BJ (cell line): ENCODE data around the gene GATB. TPM values are rescaled to one million over a fixed set of nuclear protein-coding genes. Genes with fewer than 3 reads are reported as not detected.

ENCODE experiments used
- CTCF ChIA-PET: fragments of 350-600 bp; formaldehyde crosslinking; extraction: SDS; loops from one replicate; lab custom pipeline; 2021; ENCODE audit warnings: antibody characterized with exemption, inconsistent platforms; lab: Yijun Ruan, JAX
- POLR2A ChIA-PET: fragments of 300-600 bp; sonication (Branson Sonifier 250); formaldehyde crosslinking; extraction: SDS; loops from one replicate; lab custom pipeline; 2021; ENCODE audit warnings: antibody characterized with exemption; lab: Charles Lee
- DNase-seq: peaks from one replicate; pipeline ENCODE4 v3.0.0-alpha.2; 2011; ENCODE audit warnings: low read depth
- H3K27me3 ChIP-seq: 2 replicates; pipeline ENCODE4 v1.6.0; 2011; ENCODE audit warnings: low read length; ENCODE audit not compliant: control insufficient read depth, insufficient read depth
- H3K36me3 ChIP-seq: 2 replicates; pipeline ENCODE4 v1.5.1; 2011; ENCODE audit warnings: low read length; ENCODE audit not compliant: control insufficient read depth, insufficient read depth
- H3K4me3 ChIP-seq: 2 replicates; pipeline ENCODE4 v1.5.1; 2011; ENCODE audit warnings: low read depth, mild to moderate bottlenecking, control low read depth, low read length
- polyA plus RNA-seq: library from polyadenylated mRNA; depleted of rRNA; stranded (reverse); fragments of >200 nt; gene quantifications from 2 replicates; pipeline ENCODE4 v1.2.3, GENCODE V29; 2011
- TF ChIP-seq, protein P1 (sequence below): IDR thresholded peaks from 2 replicates; pipeline ENCODE4 v1.5.1; 2011; ENCODE audit warnings: low read depth, mild to moderate bottlenecking, control low read depth, inconsistent platforms, low read length, moderate library complexity; ENCODE audit not compliant: insufficient read depth

Gene GATB
- polyA plus RNA-seq, 1 experiment: 20.5 TPM

DNA sequence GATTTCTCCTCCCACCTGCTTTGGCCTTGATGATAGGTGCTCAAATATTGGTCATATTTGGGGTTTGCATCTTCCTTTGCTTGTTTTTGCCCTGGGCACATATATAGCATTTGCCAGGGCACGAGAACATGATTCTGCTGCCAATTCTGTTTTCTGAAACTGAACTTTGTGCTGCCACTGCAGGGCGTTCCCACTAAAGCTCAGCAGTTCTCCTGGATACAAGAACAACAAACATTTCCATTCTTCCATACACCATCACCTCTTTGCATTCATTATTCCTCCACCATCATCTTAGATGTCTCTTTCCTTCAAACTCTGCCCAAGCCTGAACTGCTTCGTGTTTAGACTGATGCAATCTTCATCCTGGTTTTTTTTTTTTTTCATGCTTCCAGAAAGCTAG is 36.3 kb upstream of the GATB start:
- TF ChIP-seq, protein P1, sequence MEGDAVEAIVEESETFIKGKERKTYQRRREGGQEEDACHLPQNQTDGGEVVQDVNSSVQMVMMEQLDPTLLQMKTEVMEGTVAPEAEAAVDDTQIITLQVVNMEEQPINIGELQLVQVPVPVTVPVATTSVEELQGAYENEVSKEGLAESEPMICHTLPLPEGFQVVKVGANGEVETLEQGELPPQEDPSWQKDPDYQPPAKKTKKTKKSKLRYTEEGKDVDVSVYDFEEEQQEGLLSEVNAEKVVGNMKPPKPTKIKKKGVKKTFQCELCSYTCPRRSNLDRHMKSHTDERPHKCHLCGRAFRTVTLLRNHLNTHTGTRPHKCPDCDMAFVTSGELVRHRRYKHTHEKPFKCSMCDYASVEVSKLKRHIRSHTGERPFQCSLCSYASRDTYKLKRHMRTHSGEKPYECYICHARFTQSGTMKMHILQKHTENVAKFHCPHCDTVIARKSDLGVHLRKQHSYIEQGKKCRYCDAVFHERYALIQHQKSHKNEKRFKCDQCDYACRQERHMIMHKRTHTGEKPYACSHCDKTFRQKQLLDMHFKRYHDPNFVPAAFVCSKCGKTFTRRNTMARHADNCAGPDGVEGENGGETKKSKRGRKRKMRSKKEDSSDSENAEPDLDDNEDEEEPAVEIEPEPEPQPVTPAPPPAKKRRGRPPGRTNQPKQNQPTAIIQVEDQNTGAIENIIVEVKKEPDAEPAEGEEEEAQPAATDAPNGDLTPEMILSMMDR: no peak
- H3K27me3 ChIP-seq: peaks cover 2% of the 10 kb centered on the region; the same call in 1 of the 2 replicates
- DNase-seq: no peak
- POLR2A ChIA-PET: interaction anchor here (0.6 to 0.7 kb wide), 2 partner anchors 10 to 51 kb away, joined by 3 to 5 read pairs; no protein-coding TSS in a partner anchor
- H3K36me3 ChIP-seq: no peaks in the 10 kb centered on the region
- no peak overlapping the region for H3K4me3 ChIP-seq
- CTCF ChIA-PET: no interaction called here

DNA sequence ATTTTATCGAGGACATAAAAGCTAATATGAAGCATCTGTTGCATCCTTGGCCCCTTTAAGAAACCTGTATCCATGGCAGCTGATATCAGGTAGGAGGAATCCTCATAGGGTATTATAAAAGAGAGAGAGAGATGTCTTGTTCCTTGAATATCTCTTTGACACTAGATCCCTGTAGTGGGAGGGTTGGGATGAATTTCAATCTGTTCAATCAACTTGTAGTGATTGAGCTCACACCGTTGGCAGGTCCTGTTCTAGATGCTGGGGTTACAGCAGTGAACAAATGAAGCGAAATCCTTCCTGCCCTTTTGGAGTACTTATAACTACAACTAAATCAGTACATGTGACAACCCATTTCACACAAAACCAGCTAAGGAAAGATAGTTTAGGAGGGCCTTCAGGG is 35.3 kb upstream of the GATB start:
- POLR2A ChIA-PET: interaction anchor here (0.6 kb wide), 1 partner anchor 19 kb away, joined by 11 read pairs; no protein-coding TSS in a partner anchor
- CTCF ChIA-PET: no interaction called here
- DNase-seq: no peak
- TF ChIP-seq, protein P1: no peak
- Histone ChIP-seq H3K36me3 (no peaks in the 10 kb centered on the region), H3K27me3 (peaks cover 2% of the 10 kb centered on the region; the same call in 1 of the 2 replicates), H3K4me3 (no peak overlapping the region)

DNA sequence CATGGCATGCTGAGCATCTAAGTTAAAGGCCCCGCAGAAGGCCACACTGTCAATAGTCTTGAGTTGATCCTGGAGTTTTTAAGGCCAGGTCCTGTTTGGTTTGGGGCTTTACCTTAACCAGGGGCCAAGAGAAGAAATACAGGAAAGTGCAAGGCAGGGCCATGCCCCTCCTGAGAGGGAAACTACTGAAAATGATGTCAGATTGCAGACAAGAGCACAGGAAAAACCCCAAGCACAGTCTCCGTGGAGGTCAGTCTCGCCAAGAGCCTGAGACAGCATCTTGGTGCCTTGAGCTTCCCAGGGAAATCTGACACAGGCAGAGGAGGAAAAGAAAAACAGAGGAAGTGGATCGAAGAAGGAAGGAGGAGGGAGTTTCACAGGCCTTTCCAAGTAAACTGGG is 32.2 kb upstream of the GATB start:
- Histone ChIP-seq H3K27me3 (peaks cover 3% of the 10 kb centered on the region; the same call in 1 of the 2 replicates), H3K36me3 (no peaks in the 10 kb centered on the region), H3K4me3 (no peak overlapping the region)
- DNase-seq: no peak
- ChIA-PET POLR2A (no interaction called here), CTCF (interaction anchor here (1.3 kb wide), 1 partner anchor 9 kb away, joined by 3 read pairs; no protein-coding TSS in a partner anchor)
- TF ChIP-seq, protein P1: no peak

DNA sequence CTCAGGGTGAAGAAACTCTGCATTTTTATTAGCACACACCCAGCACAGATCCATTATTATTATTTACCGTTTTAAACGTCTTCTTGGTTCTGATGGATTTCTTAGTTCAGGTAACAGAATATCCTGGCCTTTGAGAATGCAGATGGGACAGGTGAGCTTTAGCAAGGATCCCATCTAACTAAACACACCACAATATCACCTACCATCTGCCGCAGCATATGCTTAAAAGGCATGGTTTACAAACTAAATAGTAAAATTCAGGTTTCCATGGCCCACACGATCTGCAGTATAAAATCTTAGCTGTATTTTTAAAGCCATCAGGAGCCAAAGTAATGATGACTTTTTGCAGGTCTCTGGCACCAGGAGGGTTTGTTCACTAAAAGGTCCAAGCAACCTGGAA is 31.7 kb upstream of the GATB start:
- Histone ChIP-seq H3K36me3 (no peaks in the 10 kb centered on the region), H3K4me3 (no peak overlapping the region), H3K27me3 (peaks cover 3% of the 10 kb centered on the region; the same call in 1 of the 2 replicates)
- POLR2A ChIA-PET: no interaction called here
- DNase-seq: no peak
- TF ChIP-seq, protein P1: no peak
- CTCF ChIA-PET: interaction anchor here (1.3 kb wide), 1 partner anchor 10 kb away, joined by 3 read pairs; no protein-coding TSS in a partner anchor

DNA sequence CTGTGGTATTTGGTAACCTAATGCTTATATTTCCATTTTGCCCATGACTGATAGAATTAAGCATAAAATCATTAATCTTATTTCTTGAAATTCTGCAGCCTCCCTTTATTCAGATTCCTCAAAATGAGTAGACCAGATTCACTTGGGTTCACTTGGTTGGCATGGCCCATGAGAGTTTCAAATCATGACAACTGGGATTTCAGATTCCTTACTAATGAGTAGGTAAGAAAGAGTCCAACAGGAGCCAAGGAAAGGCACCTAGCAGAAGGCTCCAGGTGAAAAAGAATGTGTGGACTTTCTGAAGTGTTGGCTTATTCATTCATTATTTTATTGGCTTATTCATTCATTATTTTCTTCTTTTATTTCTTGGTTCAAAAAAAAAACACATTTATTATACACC is 27.2 kb upstream of the GATB start:
- ChIA-PET POLR2A (no interaction called here), CTCF (no interaction called here)
- no peak for DNase-seq

More for the DNA sequence above, 27.2 kb upstream of the GATB start:
- Histone ChIP-seq H3K4me3 (no peak overlapping the region), H3K27me3 (peaks cover 5% of the 10 kb centered on the region), H3K36me3 (no peaks in the 10 kb centered on the region)
- TF ChIP-seq, protein P1: no peak
